Parathyroid adenoma (tissue), 2 donors: ENCODE data around the gene PRKN.
"Not testable (repeated sequence)": the region's sequence is repeated elsewhere in the genome, so short reads cannot be mapped to it uniquely, and the experiment has no call there.

ENCODE experiments used
- H2AFZ ChIP-seq: fragments of 300-600 bp; sonication (generic); one replicate; pipeline ENCODE4 v1.7.0; 2017; ENCODE audit warnings: antibody characterized with exemption, mild to moderate bottlenecking
- H3K27ac ChIP-seq: fragments of 300-600 bp; sonication (generic); one replicate; pipeline ENCODE4 v1.7.0; 2017
- H3K27me3 ChIP-seq: fragments of 300-600 bp; sonication (generic); one replicate; pipeline ENCODE4 v1.7.0; 2017; ENCODE audit warnings: low read length; ENCODE audit not compliant: control insufficient read depth, insufficient read depth
- H3K36me3 ChIP-seq: fragments of 300-600 bp; sonication (generic); one replicate; pipeline ENCODE4 v1.7.0; 2017; ENCODE audit warnings: low read length; ENCODE audit not compliant: control insufficient read depth, insufficient read depth
- H3K4me1 ChIP-seq: fragments of 300-600 bp; sonication (generic); one replicate; pipeline ENCODE4 v1.7.0; 2017; ENCODE audit warnings: control low read depth
- H3K4me2 ChIP-seq: fragments of 300-600 bp; sonication (generic); one replicate; pipeline ENCODE4 v1.7.0; 2017; ENCODE audit warnings: low read length
- H3K4me3 ChIP-seq: fragments of 300-600 bp; sonication (generic); one replicate; pipeline ENCODE4 v1.7.0; 2017; ENCODE audit warnings: low read depth, low read length
- H3K79me2 ChIP-seq: fragments of 300-600 bp; sonication (generic); one replicate; pipeline ENCODE4 v1.7.0; 2017; ENCODE audit warnings: control low read depth
- H3K9ac ChIP-seq: fragments of 300-600 bp; sonication (generic); one replicate; pipeline ENCODE4 v1.7.0; 2017; ENCODE audit warnings: mild to moderate bottlenecking
- H3K9me3 ChIP-seq: fragments of 300-600 bp; sonication (generic); one replicate; pipeline ENCODE4 v1.7.0; 2017; ENCODE audit warnings: low read length; ENCODE audit not compliant: control insufficient read depth
- CTCF ChIP-seq: fragments of 300-600 bp; sonication (generic); IDR thresholded peaks from one replicate; pipeline ENCODE4 v1.7.0; 2017; ENCODE audit warnings: antibody characterized with exemption, mild to moderate bottlenecking
- donor health status: primary hyperparathyroidism.

Gene PRKN

GRCh38 chr6:161313940-161314509 lies 1413.5 kb downstream of the PRKN start:
- no peak overlapping the region for H3K4me3 ChIP-seq
- no peaks in the 10 kb centered on the region for H3K27me3 ChIP-seq
- H3K9me3 ChIP-seq, result no peaks in the 10 kb centered on the region
- TF ChIP-seq CTCF, result no peak
- no peaks in the 10 kb centered on the region for H3K79me2 ChIP-seq
- no peak overlapping the region for H3K27ac ChIP-seq
- no peaks in the 10 kb centered on the region for H3K4me1 ChIP-seq
- no peaks in the 10 kb centered on the region for H3K36me3 ChIP-seq
- H2AFZ ChIP-seq, result no peak overlapping the region
- no peak overlapping the region for H3K4me2 ChIP-seq
- H3K9ac ChIP-seq, result no peak overlapping the region

- not testable (repeated sequence) for H3K9ac ChIP-seq, H3K9me3 ChIP-seq, H3K4me1 ChIP-seq, H3K27ac ChIP-seq, H3K4me3 ChIP-seq, H3K36me3 ChIP-seq, H2AFZ ChIP-seq, H3K27me3 ChIP-seq, H3K4me2 ChIP-seq, H3K79me2 ChIP-seq
These were observed 1414.1 kb downstream of the PRKN start for GRCh38 chr6:161313475-161313874.

- not testable (repeated sequence) for H3K79me2 ChIP-seq, H3K36me3 ChIP-seq, H3K27ac ChIP-seq, H3K9me3 ChIP-seq, H3K4me2 ChIP-seq, H2AFZ ChIP-seq, H3K27me3 ChIP-seq, H3K9ac ChIP-seq, H3K4me1 ChIP-seq, H3K4me3 ChIP-seq
These were observed 1417.8 kb downstream of the PRKN start for GRCh38 chr6:161309774-161310173.

- Histone ChIP-seq H3K4me1 (no peaks in the 10 kb centered on the region), H3K27ac (no peak overlapping the region), H3K4me2 (no peak overlapping the region), H3K9me3 (no peaks in the 10 kb centered on the region), H3K9ac (no peak overlapping the region), H3K36me3 (no peaks in the 10 kb centered on the region), H3K79me2 (no peaks in the 10 kb centered on the region), H3K4me3 (no peak overlapping the region), H2AFZ (no peak overlapping the region), H3K27me3 (no peaks in the 10 kb centered on the region)
- TF ChIP-seq CTCF, result no peak
These were observed 1419.4 kb downstream of the PRKN start for GRCh38 chr6:161308075-161308655.

GRCh38 chr6:161305860-161306259 lies 1421.7 kb downstream of the PRKN start:
- Histone ChIP-seq H3K27me3 (no peaks in the 10 kb centered on the region), H3K36me3 (no peaks in the 10 kb centered on the region), H2AFZ (no peak overlapping the region), H3K4me2 (no peak overlapping the region), H3K27ac (no peak overlapping the region), H3K4me3 (no peak overlapping the region), H3K9ac (no peak overlapping the region), H3K9me3 (no peaks in the 10 kb centered on the region), H3K4me1 (no peaks in the 10 kb centered on the region), H3K79me2 (no peaks in the 10 kb centered on the region)
- no peak for TF ChIP-seq CTCF
